Esophagus muscularis mucosa (tissue), 4 donors: Measurements from ENCODE around the gene KLHL30. TPM values are rescaled to one million over a fixed set of nuclear protein-coding genes. Genes with fewer than 3 reads are reported as not detected.

Experiments
- DNase-seq: peaks from one replicate; pipeline ENCODE4 v3.0.0-alpha.2; 2017; ENCODE audit errors: extremely low spot score
- H3K27ac ChIP-seq, 4 donors: fragments of 200-600 bp; sonication (generic); replicated peaks in 1 of 4; 1 replicate in 3 of 4; 2 replicates in 1 of 4; pipeline ENCODE4 v1.5.1; 2016 to 2019; ENCODE audit warnings: mild to moderate bottlenecking in 1 of 4
- H3K27me3 ChIP-seq, 4 donors: fragments of 200-600 bp; sonication (generic); one replicate each; pipeline versions ENCODE4 v1.5.1 to v1.6.0; 2016 to 2019
- H3K36me3 ChIP-seq, 4 donors: fragments of 200-600 bp; sonication (generic); one replicate each; pipeline ENCODE4 v1.5.1; 2016 to 2019
- H3K4me1 ChIP-seq, 4 donors: fragments of 200-600 bp; sonication (generic); one replicate each; pipeline ENCODE4 v1.5.1; 2016 to 2019
- H3K4me3 ChIP-seq, 4 donors: fragments of 200-600 bp; sonication (generic); 1 replicate in 2 of 4; 2 replicates in 2 of 4; pipeline ENCODE4 v1.5.1; 2016 to 2019; ENCODE audit warnings: mild to moderate bottlenecking in 4 of 4, moderate library complexity in 1 of 4
- H3K9me3 ChIP-seq, 4 donors: fragments of 200-600 bp; sonication (generic); 1 replicate in 3 of 4; 2 replicates in 1 of 4; pipeline ENCODE4 v1.5.1; 2016 to 2019
- EP300 ChIP-seq: sonication (generic); formaldehyde crosslinking; IDR thresholded peaks from one replicate; pipeline ENCODE4 v1.6.1; 2017; ENCODE audit warnings: antibody characterized with exemption
- POLR2A ChIP-seq: fragments of 450-650 bp; IDR thresholded peaks from one replicate; pipeline ENCODE4 v1.6.1; 2017; ENCODE audit warnings: antibody characterized with exemption, moderate library complexity, mild to moderate bottlenecking, low read depth
- POLR2AphosphoS5 ChIP-seq, 2 donors: sonication (generic); formaldehyde crosslinking; IDR thresholded peaks; one replicate each; pipeline ENCODE4 v1.6.1; 2017; ENCODE audit warnings: antibody characterized with exemption in 2 of 2
- WGBS: methylation state at CpG from one replicate; pipeline ENCODE4 v1.1.5; 2018; 5-methylcytosine and 5-hydroxymethylcytosine counted together
- intact Hi-C: fragments of 100-400 bp; cut with DNase I; formaldehyde crosslinking; loops from one replicate; pipeline ENCODE4 v1.15.1; 2023
- total RNA-seq, 4 donors: library from RNA; depleted of rRNA; stranded (reverse); fragments of >200 nt; gene quantifications; one replicate each; pipeline versions ENCODE4 v1.1.0 to v1.2.1, GENCODE V29; 2016
- TF ChIP-seq, protein P1 (sequence below), 3 experiments: fragments of 200-600 bp in 2 of 3; fragments of 450-650 bp in 1 of 3; sonication (generic) in 2 of 3; IDR thresholded peaks; one replicate each; pipeline ENCODE4 v1.5.1; 2017 to 2019; ENCODE audit warnings: antibody characterized with exemption in 3 of 3, mild to moderate bottlenecking in 2 of 3, moderate library complexity in 1 of 3

The KLHL30 gene
- total RNA-seq, 4 donors from 2014 or later: 1.2 to 8.0 (median 4.4) TPM

DNA sequence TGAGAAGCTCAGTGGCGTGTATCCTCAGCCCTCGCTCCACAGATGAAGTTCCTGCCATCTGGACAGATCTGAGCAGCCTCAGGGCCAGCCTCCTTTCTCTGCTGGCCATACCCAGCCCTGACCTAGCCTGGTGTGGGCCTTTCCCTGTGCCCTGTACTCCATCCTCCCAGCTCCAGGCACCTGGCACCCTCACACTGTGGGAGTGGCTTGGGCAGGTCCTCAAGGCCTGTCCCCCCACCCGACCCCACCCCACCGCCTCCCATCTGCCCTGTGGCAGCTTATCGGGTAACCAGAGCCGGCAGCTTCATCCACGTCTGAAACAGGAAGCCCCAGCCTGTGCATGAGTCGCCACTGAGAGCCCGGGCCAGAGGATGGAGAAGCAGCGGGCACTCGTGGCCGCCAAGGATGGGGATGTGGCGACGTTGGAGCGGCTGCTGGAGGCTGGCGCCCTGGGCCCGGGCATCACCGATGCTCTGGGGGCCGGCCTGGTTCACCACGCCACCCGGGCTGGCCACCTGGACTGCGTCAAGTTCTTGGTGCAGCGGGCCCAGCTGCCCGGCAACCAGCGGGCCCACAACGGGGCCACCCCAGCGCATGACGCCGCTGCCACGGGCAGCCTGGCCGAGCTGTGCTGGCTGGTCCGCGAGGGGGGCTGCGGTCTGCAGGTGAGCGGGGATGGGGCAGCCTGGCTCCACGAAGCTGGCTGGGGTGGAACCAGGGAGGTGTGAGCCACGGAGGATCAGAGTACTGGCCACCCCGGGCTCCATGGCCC, 38.2 kb upstream of the KLHL30 start, which contains the start of gene ESPNL:
Gene ESPNL (plus strand): TSS at position 292 of the 772 bp plus-strand sequence. CDS start 80 bp downstream, at position 372.
- H3K27ac ChIP-seq: peak within 1 kb of the TSS in 1 of 4 donors; percentile 59
- no peaks in the 10 kb centered on the region for H3K4me1 ChIP-seq
- peaks cover 0 to 6% (median 0%) of the 10 kb centered on the region in 4 donors for H3K36me3 ChIP-seq
- H3K9me3 ChIP-seq: no peaks in the 10 kb centered on the region
- no peaks in the 10 kb centered on the region for H3K27me3 ChIP-seq
- TF ChIP-seq POLR2AphosphoS5 (IDR thresholded peaks at IDR 0.05) (no peak), POLR2A (no peak)
- TF ChIP-seq, protein P1, sequence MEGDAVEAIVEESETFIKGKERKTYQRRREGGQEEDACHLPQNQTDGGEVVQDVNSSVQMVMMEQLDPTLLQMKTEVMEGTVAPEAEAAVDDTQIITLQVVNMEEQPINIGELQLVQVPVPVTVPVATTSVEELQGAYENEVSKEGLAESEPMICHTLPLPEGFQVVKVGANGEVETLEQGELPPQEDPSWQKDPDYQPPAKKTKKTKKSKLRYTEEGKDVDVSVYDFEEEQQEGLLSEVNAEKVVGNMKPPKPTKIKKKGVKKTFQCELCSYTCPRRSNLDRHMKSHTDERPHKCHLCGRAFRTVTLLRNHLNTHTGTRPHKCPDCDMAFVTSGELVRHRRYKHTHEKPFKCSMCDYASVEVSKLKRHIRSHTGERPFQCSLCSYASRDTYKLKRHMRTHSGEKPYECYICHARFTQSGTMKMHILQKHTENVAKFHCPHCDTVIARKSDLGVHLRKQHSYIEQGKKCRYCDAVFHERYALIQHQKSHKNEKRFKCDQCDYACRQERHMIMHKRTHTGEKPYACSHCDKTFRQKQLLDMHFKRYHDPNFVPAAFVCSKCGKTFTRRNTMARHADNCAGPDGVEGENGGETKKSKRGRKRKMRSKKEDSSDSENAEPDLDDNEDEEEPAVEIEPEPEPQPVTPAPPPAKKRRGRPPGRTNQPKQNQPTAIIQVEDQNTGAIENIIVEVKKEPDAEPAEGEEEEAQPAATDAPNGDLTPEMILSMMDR (IDR thresholded peaks at IDR 0.05): no peak
- no peak within 1 kb of the TSS for H3K4me3 ChIP-seq
- intact Hi-C loops: no loop called here
- 98% methylated on average over 20 of the region's 38 CpGs for WGBS
- DNase-seq: peak; percentile 45

DNA sequence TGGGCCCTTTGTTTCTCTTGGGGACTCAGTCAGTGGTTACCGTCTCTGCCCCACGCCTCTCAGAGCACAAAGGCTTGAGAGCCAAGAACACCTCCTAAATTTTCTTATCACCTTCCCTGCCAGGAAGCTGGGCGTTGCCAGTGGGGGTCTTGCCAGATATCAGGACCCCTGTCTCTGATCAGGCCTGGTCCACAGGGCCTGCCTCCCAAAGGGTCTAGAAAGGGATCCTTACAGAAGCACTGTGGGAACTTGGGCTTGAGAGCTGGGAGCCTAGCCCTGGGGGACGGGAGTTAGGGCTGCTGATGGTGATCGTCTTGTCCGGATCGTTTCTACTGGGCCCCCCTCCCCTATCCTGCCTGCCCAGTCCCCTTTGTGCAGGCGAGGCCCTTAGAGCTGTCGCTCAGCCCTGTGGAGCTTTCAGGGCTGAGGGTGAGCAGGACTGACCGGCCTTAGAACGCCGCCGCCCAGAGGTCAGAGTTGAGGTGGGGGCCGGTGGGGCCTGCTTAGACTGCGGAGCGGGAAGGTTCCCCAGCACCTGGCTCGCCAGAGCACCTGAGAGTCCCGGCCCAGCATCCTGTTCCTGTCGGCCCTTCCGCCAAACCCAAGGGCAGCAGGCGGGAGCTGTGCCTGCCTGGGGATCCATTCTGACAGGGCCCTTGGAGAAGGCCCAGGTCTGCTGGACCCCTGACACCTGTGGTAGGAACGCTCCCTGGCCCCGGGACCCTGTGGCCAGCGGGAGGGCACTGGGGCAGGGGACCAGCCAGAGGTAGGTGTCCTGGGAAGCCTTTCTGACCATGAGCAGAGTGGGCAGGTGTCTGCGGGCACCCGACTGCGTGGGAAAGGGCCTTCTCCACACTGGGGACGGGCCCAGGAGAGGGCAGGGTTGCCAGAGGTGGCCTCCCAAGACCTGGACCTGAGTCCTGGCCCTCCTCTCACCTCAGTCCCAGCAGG, 37.4 kb upstream of the KLHL30 start:
- no peaks in the 10 kb centered on the region for H3K36me3 ChIP-seq
- no peak overlapping the region for H3K27ac ChIP-seq
- no peaks in the 10 kb centered on the region for H3K4me1 ChIP-seq
- DNase-seq: peak; percentile 70
- intact Hi-C loops: no loop called here
- TF ChIP-seq POLR2A: no peak
- no peaks in the 10 kb centered on the region for H3K27me3 ChIP-seq
- 92% methylated on average over 9 of the region's 28 CpGs for WGBS
- no peak overlapping the region for H3K4me3 ChIP-seq
- no peaks in the 10 kb centered on the region for H3K9me3 ChIP-seq

DNA sequence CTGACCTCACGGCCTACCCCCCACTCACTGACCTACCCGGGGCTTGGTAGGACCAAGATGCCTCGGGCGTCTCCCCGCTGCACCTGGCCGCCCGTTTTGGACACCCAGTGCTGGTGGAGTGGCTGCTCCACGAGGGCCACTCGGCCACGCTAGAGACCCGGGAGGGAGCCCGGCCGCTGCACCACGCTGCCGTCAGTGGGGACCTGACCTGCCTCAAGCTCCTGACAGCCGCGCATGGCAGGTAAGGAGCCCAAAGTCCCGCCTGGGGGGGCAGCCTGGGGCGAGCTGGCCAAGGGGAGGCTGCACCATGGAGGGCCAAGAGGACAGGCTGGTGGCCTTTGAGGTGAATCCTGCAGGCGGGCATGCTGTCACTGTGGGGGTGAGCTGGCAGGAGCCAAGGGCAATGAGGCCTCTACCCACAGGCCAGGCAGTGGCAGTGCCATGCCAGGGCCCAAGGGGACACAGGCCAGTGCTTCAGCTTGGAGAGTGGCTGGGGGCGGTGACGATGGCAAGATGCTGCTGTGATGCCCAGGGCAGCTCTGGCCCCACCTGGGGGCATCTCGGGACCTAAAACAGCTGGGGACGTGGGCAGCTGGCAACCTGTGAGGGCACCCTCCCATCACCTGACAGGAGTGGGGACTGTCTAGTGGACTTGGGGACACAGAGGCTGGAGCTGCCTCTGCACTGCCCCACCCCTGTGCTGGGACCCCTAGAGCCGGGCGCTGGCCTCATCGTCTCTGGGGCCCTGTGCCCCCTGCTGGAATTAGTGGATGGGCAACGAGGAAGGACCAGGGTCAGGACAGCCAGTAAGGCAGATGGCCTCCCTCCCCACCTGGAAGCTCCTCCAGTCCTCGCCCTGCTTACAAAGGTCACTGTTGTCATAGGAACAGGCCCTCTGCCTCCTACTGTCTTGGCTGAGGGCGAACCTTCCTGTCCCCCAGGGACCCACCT, 36.3 kb upstream of the KLHL30 start:
- no peaks in the 10 kb centered on the region for H3K36me3 ChIP-seq
- H3K9me3 ChIP-seq: no peaks in the 10 kb centered on the region
- 82% methylated on average over 22 of the region's 30 CpGs for WGBS
- intact Hi-C loops: no loop called here
- no peaks in the 10 kb centered on the region for H3K27me3 ChIP-seq
- no peak overlapping the region for H3K4me3 ChIP-seq
- DNase-seq: no peak
- H3K27ac ChIP-seq: no peak overlapping the region
- no peaks in the 10 kb centered on the region for H3K4me1 ChIP-seq
- TF ChIP-seq, protein P1 (IDR thresholded peaks at IDR 0.05): no peak
- TF ChIP-seq POLR2A (no peak), EP300 (no peak), POLR2AphosphoS5 (IDR thresholded peaks at IDR 0.05) (no peak)

- TF ChIP-seq POLR2A: no peak
- no peak for TF ChIP-seq EP300
- TF ChIP-seq POLR2AphosphoS5 (IDR thresholded peaks at IDR 0.05): no peak
- TF ChIP-seq, protein P1 (IDR thresholded peaks at IDR 0.05): no peak
- Histone ChIP-seq H3K27ac (no peak overlapping the region), H3K4me3 (no peak overlapping the region), H3K4me1 (no peaks in the 10 kb centered on the region), H3K27me3 (no peaks in the 10 kb centered on the region), H3K9me3 (no peaks in the 10 kb centered on the region), H3K36me3 (no peaks in the 10 kb centered on the region)
- intact Hi-C loops: no loop called here
- DNase-seq: no peak
- WGBS: 89% methylated on average over 10 of the region's 10 CpGs
These were observed 35.6 kb upstream of the KLHL30 start for GRCh38 chr2:238102865-238103264.
